HepG2 (cell line): Measurements from ENCODE around the gene TTBK1. TPM values are rescaled to one million over a fixed set of nuclear protein-coding genes. Genes with fewer than 3 reads are reported as not detected.

Experiments used
- CHD2 ChIP-seq: IDR thresholded peaks from 2 replicates; pipeline ENCODE4 v1.6.1; 2011; ENCODE audit warnings: low read depth, low read length, improper control_type of control experiment
- HDAC1 ChIP-seq: sonication (generic); formaldehyde crosslinking; IDR thresholded peaks from 2 replicates; pipeline ENCODE4 v1.5.1; 2020; ENCODE audit warnings: mild to moderate bottlenecking, missing genetic modification reagents
- KAT7 ChIP-seq: IDR thresholded peaks from 2 replicates; pipeline ENCODE4 v1.6.1; 2018; ENCODE audit warnings: borderline replicate concordance, missing compliant biosample characterization
- MAFG ChIP-seq: sonication (generic); formaldehyde crosslinking; IDR thresholded peaks from 2 replicates; pipeline ENCODE4 v1.5.1; 2020; ENCODE audit warnings: mild to moderate bottlenecking, missing genetic modification reagents
- MBD4 ChIP-seq: IDR thresholded peaks from 2 replicates; pipeline ENCODE4 v1.6.1; 2012; ENCODE audit warnings: low read length, inconsistent platforms, borderline replicate concordance
- PRDM4 ChIP-seq: sonication (generic); formaldehyde crosslinking; IDR thresholded peaks from 2 replicates; pipeline ENCODE4 v1.9.0; 2021; ENCODE audit warnings: missing genetic modification reagents, borderline replicate concordance
- RNF219 ChIP-seq: sonication (generic); formaldehyde crosslinking; IDR thresholded peaks from 2 replicates; pipeline ENCODE4 v1.5.0; 2020; ENCODE audit warnings: mild to moderate bottlenecking, missing genetic modification reagents
- SIX4 ChIP-seq: sonication (generic); formaldehyde crosslinking; IDR thresholded peaks from 2 replicates; pipeline ENCODE4 v1.4.0; 2020; ENCODE audit warnings: missing genetic modification reagents
- SMARCC2 ChIP-seq: fragments of 450-650 bp; IDR thresholded peaks from 2 replicates; pipeline ENCODE4 v1.6.1; 2017; ENCODE audit warnings: antibody characterized with exemption, mild to moderate bottlenecking
- U2AF2 ChIP-seq: fragments of 200-400 bp; formaldehyde crosslinking; IDR thresholded peaks from 2 replicates; pipeline ENCODE4 v1.6.1; 2017; ENCODE audit warnings: low read depth, mild to moderate bottlenecking, low read length
- ZFP41 ChIP-seq: sonication (generic); formaldehyde crosslinking; IDR thresholded peaks from 2 replicates; pipeline ENCODE4 v1.4.0; 2020; ENCODE audit warnings: mild to moderate bottlenecking, missing genetic modification reagents, borderline replicate concordance
- ZNF496 ChIP-seq: sonication (generic); formaldehyde crosslinking; IDR thresholded peaks from 2 replicates; pipeline ENCODE4 v1.8.1; 2023; ENCODE audit warnings: mild to moderate bottlenecking, moderate library complexity, missing genetic modification reagents; ENCODE audit not compliant: insufficient replicate concordance
- ZNF552 ChIP-seq: sonication (generic); formaldehyde crosslinking; IDR thresholded peaks from 2 replicates; pipeline ENCODE4 v1.9.0; 2022; ENCODE audit warnings: missing genetic modification reagents, mild to moderate bottlenecking, borderline replicate concordance
- ZNF879 ChIP-seq: sonication (generic); formaldehyde crosslinking; IDR thresholded peaks from 2 replicates; pipeline ENCODE4 v1.8.1; 2023; ENCODE audit warnings: missing genetic modification reagents
- ZSCAN21 ChIP-seq: sonication (generic); formaldehyde crosslinking; IDR thresholded peaks from 2 replicates; pipeline ENCODE4 v1.8.0; 2022; ENCODE audit warnings: mild to moderate bottlenecking, missing genetic modification reagents, moderate library complexity, borderline replicate concordance
- ZSCAN31 ChIP-seq: sonication (generic); formaldehyde crosslinking; IDR thresholded peaks from 2 replicates; pipeline ENCODE4 v1.5.0; 2020; ENCODE audit warnings: low read depth, mild to moderate bottlenecking, missing genetic modification reagents
- polyA plus RNA-seq, 8 experiments: library from polyadenylated mRNA; depleted of rRNA in 3 of 8; stranded (reverse) in 7 of 8; unstranded in 1 of 8; fragments of >200 nt; fragmentation: Illumina TruSeq in 4 of 8; extraction: Trizol in 4 of 8; gene quantifications; 2 replicates each; pipeline versions ENCODE4 v1.2.1 to v1.2.3, GENCODE V29; 2011 to 2016; ENCODE audit warnings: low read depth in 4 of 8, missing spikeins in 1 of 8, mixed read lengths in 1 of 8; ENCODE audit not compliant: insufficient read depth in 1 of 8
- total RNA-seq, 5 experiments: library from RNA; depleted of rRNA; stranded (reverse); fragments of >200 nt; fragmentation: Illumina TruSeq; extraction: Trizol; gene quantifications; 2 replicates each; pipeline ENCODE4 v1.2.3, GENCODE V29; 2016; ENCODE audit warnings: low read depth in 1 of 5
- TF ChIP-seq, protein P1 (sequence below): sonication (generic); formaldehyde crosslinking; IDR thresholded peaks from 2 replicates; pipeline ENCODE4 v1.5.1; 2020; ENCODE audit warnings: missing genetic modification reagents, mild to moderate bottlenecking, borderline replicate concordance
- TF ChIP-seq, protein P2 (sequence below): sonication (generic); formaldehyde crosslinking; IDR thresholded peaks from 2 replicates; pipeline ENCODE4 v1.4.0; 2020; ENCODE audit warnings: missing genetic modification reagents
- TF ChIP-seq, protein P3 (sequence below): sonication (generic); formaldehyde crosslinking; IDR thresholded peaks from 2 replicates; pipeline ENCODE4 v1.5.0; 2020; ENCODE audit warnings: mild to moderate bottlenecking, low read depth, missing genetic modification reagents, borderline replicate concordance

TTBK1 gene
- total and polyA plus RNA-seq, 2 of the 13 experiments (the other 11 are each of a cell fraction or from before 2014, with no cell fraction given): 0.24 to 0.33 TPM

- TF ChIP-seq MBD4: no peak
- peak; percentile 94 for TF ChIP-seq KAT7 (CRISPR knock-in tag)
- peak; percentile 72; the same call in 1 of the 2 replicates for TF ChIP-seq ZNF879 (CRISPR knock-in tag)
- no peak for TF ChIP-seq MAFG (CRISPR knock-in tag)
- TF ChIP-seq PRDM4 (CRISPR knock-in tag): 0 out of 2 replicates have a peak, but pooled peaks have one; percentile 50
- peak; percentile 97 for TF ChIP-seq ZFP41 (CRISPR knock-in tag)
- peak; percentile 98 for TF ChIP-seq ZNF552 (CRISPR knock-in tag)
- TF ChIP-seq CHD2: peak; percentile 23; the same call in 1 of the 2 replicates
- peak; percentile 100 for TF ChIP-seq ZSCAN31 (CRISPR knock-in tag)
- TF ChIP-seq ZSCAN21 (CRISPR knock-in tag): peak; percentile 98
- TF ChIP-seq ZNF496: no peak
- 0 out of 2 replicates have a peak, but pooled peaks have one; percentile 77 for TF ChIP-seq U2AF2
- TF ChIP-seq, protein P1, sequence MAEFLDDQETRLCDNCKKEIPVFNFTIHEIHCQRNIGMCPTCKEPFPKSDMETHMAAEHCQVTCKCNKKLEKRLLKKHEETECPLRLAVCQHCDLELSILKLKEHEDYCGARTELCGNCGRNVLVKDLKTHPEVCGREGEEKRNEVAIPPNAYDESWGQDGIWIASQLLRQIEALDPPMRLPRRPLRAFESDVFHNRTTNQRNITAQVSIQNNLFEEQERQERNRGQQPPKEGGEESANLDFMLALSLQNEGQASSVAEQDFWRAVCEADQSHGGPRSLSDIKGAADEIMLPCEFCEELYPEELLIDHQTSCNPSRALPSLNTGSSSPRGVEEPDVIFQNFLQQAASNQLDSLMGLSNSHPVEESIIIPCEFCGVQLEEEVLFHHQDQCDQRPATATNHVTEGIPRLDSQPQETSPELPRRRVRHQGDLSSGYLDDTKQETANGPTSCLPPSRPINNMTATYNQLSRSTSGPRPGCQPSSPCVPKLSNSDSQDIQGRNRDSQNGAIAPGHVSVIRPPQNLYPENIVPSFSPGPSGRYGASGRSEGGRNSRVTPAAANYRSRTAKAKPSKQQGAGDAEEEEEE (CRISPR knock-in tag): peak; percentile 87; the same call in 1 of the 2 replicates
- TF ChIP-seq, protein P2, sequence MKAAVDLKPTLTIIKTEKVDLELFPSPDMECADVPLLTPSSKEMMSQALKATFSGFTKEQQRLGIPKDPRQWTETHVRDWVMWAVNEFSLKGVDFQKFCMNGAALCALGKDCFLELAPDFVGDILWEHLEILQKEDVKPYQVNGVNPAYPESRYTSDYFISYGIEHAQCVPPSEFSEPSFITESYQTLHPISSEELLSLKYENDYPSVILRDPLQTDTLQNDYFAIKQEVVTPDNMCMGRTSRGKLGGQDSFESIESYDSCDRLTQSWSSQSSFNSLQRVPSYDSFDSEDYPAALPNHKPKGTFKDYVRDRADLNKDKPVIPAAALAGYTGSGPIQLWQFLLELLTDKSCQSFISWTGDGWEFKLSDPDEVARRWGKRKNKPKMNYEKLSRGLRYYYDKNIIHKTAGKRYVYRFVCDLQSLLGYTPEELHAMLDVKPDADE (CRISPR knock-in tag): peak; percentile 3; the same call in 1 of the 2 replicates
- peak; percentile 94 for TF ChIP-seq SIX4 (CRISPR knock-in tag)
- TF ChIP-seq, protein P3, sequence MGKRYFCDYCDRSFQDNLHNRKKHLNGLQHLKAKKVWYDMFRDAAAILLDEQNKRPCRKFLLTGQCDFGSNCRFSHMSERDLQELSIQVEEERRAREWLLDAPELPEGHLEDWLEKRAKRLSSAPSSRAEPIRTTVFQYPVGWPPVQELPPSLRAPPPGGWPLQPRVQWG: peak; percentile 93; the same call in 1 of the 2 replicates
- TF ChIP-seq RNF219: peak; percentile 100
- TF ChIP-seq HDAC1: peak; percentile 100
- TF ChIP-seq SMARCC2: 0 out of 2 replicates have a peak, but pooled peaks have one; percentile 12
These were observed 24.5 kb downstream of the TTBK1 start (continued) for GRCh38 chr6:43267619-43268354.
